Coronary artery (tissue), 2 donors: ENCODE data around the gene BSG.
A peak's percentile ranks its signal among the peaks of the same experiment; 100 is the strongest.
"Not testable (repeated sequence)": the region's sequence is repeated elsewhere in the genome, so short reads cannot be mapped to it uniquely, and the experiment has no call there.

Source experiments
- DNase-seq: peaks from one replicate; pipeline ENCODE4 v3.0.0-alpha.2; 2017; ENCODE audit warnings: low spot score
- H3K27ac ChIP-seq, 2 donors: fragments of 200-600 bp; sonication (generic); one replicate each; pipeline ENCODE4 v1.5.1; 2016 to 2019
- H3K4me3 ChIP-seq: fragments of 200-600 bp; sonication (generic); 2 replicates; pipeline ENCODE4 v1.5.1; 2016; ENCODE audit warnings: mild to moderate bottlenecking, moderate library complexity
- CTCF ChIP-seq: fragments of 200-600 bp; sonication (generic); IDR thresholded peaks from one replicate; pipeline ENCODE4 v1.5.1; 2019; ENCODE audit warnings: antibody characterized with exemption

The BSG gene

GRCh38 chr19:628168-628567 is 55.8 kb downstream of the BSG start:
- Histone ChIP-seq H3K27ac (no peak overlapping the region), H3K4me3 (no peak overlapping the region)
- DNase-seq = no peak
- no peak for TF ChIP-seq CTCF

DNA sequence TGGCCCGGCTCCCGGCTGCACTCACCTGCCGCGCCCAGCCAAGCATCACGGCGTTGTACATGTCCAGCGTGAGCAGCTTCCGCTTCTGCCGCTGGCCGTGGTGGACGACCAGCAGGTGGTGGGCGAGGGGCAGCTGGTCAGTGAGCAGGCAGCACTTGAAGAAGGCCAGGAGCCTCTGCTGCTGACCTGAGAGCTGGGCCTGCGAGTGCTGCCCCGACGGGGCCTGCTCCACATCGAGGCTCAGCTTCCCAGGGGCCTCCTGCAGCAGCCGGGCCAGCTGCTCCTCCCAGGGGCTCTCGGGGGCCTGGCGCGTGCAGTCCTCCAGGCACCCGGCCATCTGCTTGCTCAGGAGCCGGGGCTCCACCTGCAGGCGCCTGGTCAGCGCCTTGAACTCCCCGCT is 57.1 kb downstream of the BSG start:
- DNase-seq, H3K4me3 ChIP-seq, H3K27ac ChIP-seq: not testable (repeated sequence)

DNA sequence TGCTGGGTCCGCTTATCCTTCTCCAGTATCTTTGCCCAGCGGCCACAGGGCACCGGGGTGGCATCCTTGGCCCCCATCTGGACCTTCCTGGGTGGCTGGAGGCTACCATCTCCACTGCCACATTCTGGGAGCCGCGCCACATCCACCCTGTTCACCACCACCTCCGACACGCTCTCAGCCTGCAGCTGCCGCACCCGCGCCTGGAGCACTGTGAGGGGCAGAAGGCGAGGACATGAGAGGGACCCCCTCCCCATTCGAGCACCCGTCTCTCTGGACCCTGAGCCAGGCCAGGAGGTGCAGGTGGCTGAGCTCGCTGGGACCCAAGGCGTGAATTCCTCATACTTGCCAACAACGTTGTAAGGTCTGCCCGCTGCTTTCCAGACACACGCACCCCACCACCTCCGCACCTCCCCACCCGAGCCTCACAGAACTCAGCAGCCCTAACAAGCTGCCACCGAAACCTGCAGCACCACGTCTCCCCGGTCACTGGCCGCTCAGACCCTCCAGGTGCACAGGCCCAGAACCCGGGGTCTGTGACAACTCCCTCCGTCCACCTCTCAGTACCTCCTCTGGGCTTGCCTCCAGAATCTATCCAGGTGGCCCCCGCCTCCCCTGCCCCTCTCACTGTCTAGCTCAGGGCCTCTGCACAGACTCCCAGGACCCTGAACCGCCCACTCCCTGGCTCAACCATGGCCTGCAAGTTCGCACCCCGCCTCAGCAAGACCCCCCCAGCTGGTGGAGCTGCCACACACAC is 57.7 kb downstream of the BSG start:
- DNase-seq = no peak
- no peak overlapping the region for H3K27ac ChIP-seq
- no peak for TF ChIP-seq CTCF
- no peak overlapping the region for H3K4me3 ChIP-seq

GRCh38 chr19:632579-633067 is 60.2 kb downstream of the BSG start:
- H3K4me3 ChIP-seq = peak overlapping the region; percentile 90
- no peak for TF ChIP-seq CTCF
- no peak overlapping the region for H3K27ac ChIP-seq
- DNase-seq = no peak
